RWPE2 (cell line): Measurements from ENCODE around the gene PRSS3.
"Not testable (repeated sequence)": the region's sequence is repeated elsewhere in the genome, so short reads cannot be mapped to it uniquely, and the experiment has no call there.

Experiments
- ATAC-seq: fragments of 200-7000 bp; cut with Tn5 transposase; 3 replicates; pipeline ENCODE4 v1.9.1; 2021; ENCODE audit warnings: low read depth
- DNase-seq: peaks from one replicate; pipeline ENCODE4 v3.0.0-alpha.2; 2020; ENCODE audit warnings: low spot score
- H3K27ac ChIP-seq: fragments of 450-650 bp; 2 replicates; pipeline ENCODE4 v1.5.1; 2017; ENCODE audit warnings: mild to moderate bottlenecking; ENCODE audit not compliant: poor library complexity, severe bottlenecking
- H3K27me3 ChIP-seq: fragments of 250-450 bp; sonication (Bioruptor Pico); 2 replicates; pipeline ENCODE4 v1.5.1; 2021; ENCODE audit warnings: mild to moderate bottlenecking, moderate library complexity; ENCODE audit not compliant: insufficient read depth, poor library complexity, severe bottlenecking
- H3K36me3 ChIP-seq: fragments of 250-450 bp; sonication (Bioruptor Pico); 2 replicates; pipeline ENCODE4 v1.5.1; 2020; ENCODE audit warnings: low read depth, mild to moderate bottlenecking, moderate library complexity
- H3K4me1 ChIP-seq: fragments of 250-450 bp; sonication (Bioruptor Pico); 2 replicates; pipeline ENCODE4 v1.5.1; 2021; ENCODE audit warnings: mild to moderate bottlenecking, moderate library complexity; ENCODE audit not compliant: insufficient read depth, poor library complexity, severe bottlenecking
- H3K4me3 ChIP-seq: fragments of 250-450 bp; sonication (Bioruptor Pico); 2 replicates; pipeline ENCODE4 v1.5.1; 2021; ENCODE audit warnings: mild to moderate bottlenecking, moderate library complexity; ENCODE audit not compliant: severe bottlenecking
- H3K9me3 ChIP-seq: fragments of 250-450 bp; sonication (Bioruptor Pico); 2 replicates; pipeline ENCODE4 v1.5.1; 2021; ENCODE audit warnings: mild to moderate bottlenecking, moderate library complexity; ENCODE audit not compliant: severe bottlenecking
- TF ChIP-seq, protein P1 (sequence below): fragments of 450-650 bp; IDR thresholded peaks from one replicate; pipeline ENCODE4 v1.5.1; 2017; ENCODE audit warnings: mild to moderate bottlenecking, moderate library complexity; ENCODE audit not compliant: poor library complexity, severe bottlenecking

The PRSS3 gene

DNA sequence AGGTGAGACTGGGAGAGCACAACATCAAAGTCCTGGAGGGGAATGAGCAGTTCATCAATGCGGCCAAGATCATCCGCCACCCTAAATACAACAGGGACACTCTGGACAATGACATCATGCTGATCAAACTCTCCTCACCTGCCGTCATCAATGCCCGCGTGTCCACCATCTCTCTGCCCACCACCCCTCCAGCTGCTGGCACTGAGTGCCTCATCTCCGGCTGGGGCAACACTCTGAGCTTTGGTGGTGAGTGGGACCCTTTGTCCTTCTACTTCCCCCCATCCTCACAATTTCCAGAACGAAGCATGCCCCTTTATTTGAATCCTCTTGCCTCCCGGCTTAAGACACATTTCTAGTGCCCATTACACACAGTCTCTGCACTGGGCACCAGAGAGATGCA, 2.5 kb downstream of the PRSS3 start:
- Histone ChIP-seq H3K36me3 (peaks cover 15% of the 10 kb centered on the region), H3K27ac (no peak overlapping the region), H3K4me3 (no peak overlapping the region), H3K9me3 (no peaks in the 10 kb centered on the region), H3K4me1 (peaks cover 4% of the 10 kb centered on the region), H3K27me3 (no peaks in the 10 kb centered on the region)
- DNase-seq: no peak
- TF ChIP-seq, protein P1, sequence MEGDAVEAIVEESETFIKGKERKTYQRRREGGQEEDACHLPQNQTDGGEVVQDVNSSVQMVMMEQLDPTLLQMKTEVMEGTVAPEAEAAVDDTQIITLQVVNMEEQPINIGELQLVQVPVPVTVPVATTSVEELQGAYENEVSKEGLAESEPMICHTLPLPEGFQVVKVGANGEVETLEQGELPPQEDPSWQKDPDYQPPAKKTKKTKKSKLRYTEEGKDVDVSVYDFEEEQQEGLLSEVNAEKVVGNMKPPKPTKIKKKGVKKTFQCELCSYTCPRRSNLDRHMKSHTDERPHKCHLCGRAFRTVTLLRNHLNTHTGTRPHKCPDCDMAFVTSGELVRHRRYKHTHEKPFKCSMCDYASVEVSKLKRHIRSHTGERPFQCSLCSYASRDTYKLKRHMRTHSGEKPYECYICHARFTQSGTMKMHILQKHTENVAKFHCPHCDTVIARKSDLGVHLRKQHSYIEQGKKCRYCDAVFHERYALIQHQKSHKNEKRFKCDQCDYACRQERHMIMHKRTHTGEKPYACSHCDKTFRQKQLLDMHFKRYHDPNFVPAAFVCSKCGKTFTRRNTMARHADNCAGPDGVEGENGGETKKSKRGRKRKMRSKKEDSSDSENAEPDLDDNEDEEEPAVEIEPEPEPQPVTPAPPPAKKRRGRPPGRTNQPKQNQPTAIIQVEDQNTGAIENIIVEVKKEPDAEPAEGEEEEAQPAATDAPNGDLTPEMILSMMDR: no peak
- ATAC-seq: no peak

GRCh38 chr9:33798545-33798944, 3.2 kb downstream of the PRSS3 start:
- H3K9me3 ChIP-seq: no peaks in the 10 kb centered on the region
- H3K36me3 ChIP-seq: peaks cover 14% of the 10 kb centered on the region
- DNase-seq: no peak
- no peak overlapping the region for H3K27ac ChIP-seq
- no peak overlapping the region for H3K4me3 ChIP-seq
- no peaks in the 10 kb centered on the region for H3K27me3 ChIP-seq
- no peak for ATAC-seq
- TF ChIP-seq, protein P1: no peak
- peaks cover 4% of the 10 kb centered on the region for H3K4me1 ChIP-seq

DNA sequence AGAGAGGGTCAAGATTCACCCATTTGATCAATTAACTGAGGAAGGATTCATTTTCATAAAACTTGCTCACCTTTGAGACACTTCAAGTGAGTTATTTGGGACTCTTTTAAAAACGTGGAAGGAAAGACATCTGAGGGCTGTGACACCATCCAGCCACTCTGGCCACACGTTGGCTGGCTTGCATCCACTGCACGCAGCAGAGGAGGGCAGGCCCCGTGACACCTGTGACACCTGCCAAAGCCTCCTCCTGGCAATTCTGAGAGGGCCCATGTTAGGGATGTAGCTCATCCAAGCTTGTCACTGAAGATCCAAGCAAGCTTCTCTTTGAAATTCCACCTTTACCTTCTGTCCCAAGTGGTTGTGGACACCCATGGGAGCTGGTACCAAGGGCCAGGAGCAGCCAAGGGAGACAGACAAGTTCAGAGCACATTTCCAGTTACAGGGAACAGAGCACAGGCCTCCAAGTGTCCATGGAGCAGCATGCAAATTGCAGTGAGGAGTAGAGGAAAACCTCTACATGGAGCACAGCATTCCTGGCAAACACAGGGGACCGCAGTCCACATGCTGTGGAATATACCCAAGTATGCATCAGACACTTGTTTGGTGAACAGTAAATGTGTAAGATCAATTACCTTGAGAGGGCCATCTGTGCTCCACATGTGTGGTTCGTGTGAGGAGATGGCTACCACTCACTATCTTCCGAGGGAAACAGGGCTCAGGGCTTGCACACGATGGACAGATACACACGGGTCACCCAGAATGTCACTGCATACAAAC, 4.8 kb downstream of the PRSS3 start:
- peaks cover 14% of the 10 kb centered on the region for H3K36me3 ChIP-seq
- no peaks in the 10 kb centered on the region for H3K27me3 ChIP-seq
- no peaks in the 10 kb centered on the region for H3K9me3 ChIP-seq
- ATAC-seq (no peak), DNase-seq (no peak)
- no peak overlapping the region for H3K4me3 ChIP-seq
- TF ChIP-seq, protein P1: no peak
- H3K4me1 ChIP-seq: peaks cover under 1% of the 10 kb centered on the region
- peak overlapping the region; percentile 17 for H3K27ac ChIP-seq

DNA sequence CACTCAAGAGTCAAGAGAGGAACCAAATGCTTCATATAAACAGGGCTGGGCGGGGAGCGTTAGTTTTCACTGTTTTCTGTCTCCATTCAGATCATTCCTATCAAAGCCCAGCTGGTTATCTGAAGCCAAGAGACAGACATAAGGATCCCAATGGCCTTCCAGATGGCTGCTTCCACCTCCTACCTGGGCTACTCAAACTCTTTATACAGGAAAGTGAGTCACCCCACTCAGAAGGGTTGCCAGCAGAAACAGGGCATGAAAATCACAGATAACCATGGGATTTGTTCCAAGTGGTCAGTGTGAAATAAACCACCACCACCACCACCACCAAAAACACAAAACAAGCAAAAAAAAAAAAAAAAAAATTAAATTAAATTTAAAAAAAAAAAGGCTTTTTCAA, 5.5 kb downstream of the PRSS3 start:
- Histone ChIP-seq H3K27ac (peak overlapping the region; percentile 17), H3K4me1 (no peaks in the 10 kb centered on the region), H3K36me3 (peaks cover 14% of the 10 kb centered on the region), H3K27me3 (no peaks in the 10 kb centered on the region), H3K9me3 (no peaks in the 10 kb centered on the region), H3K4me3 (no peak overlapping the region)
- ATAC-seq: peak; percentile 59
- no peak for DNase-seq
- TF ChIP-seq, protein P1: no peak

DNA sequence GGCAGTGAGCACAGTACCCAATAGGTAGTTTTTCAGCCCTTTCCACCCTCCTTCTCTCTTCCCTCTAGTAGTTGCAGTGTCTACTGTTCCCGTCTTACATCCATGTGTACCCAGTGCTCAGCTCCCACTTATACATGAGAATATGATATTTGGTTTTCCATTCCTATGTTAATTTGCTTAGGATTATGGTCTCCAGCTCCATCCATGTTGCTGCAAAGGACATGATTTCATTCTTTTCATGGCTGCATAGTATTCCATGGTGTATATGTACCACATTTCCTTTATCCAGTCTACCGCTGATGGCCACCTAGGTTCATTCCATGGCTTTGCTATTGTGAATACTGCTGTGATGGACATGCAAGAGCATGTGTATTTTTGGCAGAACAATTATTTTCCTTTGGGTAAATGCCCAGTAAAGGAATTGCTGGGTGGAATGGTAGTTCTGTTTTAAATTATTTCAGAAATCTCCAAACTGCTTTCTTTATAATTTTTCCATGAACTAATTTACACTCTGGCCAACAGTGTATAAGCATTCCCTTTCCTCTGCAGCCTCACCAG, 6.7 kb downstream of the PRSS3 start:
- not testable (repeated sequence) for H3K36me3 ChIP-seq, H3K9me3 ChIP-seq, H3K4me1 ChIP-seq, DNase-seq, ATAC-seq, H3K27me3 ChIP-seq, H3K4me3 ChIP-seq, H3K27ac ChIP-seq

DNA sequence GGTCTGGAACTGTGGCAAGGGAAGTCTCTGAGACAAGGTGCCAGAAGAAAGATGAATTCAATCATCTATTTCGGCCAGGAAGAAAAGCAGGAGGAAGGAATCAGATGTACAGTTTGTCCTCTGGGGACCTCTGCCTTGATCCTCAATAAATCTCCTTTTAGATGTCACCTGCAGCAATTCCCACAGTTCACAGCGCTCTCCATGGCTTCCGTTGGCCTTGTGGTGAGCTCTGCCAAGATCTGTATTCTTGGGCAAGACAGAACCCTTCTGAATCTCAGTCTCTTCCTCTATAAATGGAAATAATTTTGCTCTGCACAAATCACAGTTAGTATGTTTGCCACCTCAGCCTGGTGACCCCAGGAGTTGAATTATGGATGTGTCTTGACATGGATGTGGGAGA, 8.8 kb downstream of the PRSS3 start:
- not testable (repeated sequence) for ATAC-seq, H3K27ac ChIP-seq, H3K4me1 ChIP-seq, DNase-seq, H3K9me3 ChIP-seq, H3K4me3 ChIP-seq, H3K36me3 ChIP-seq, H3K27me3 ChIP-seq

DNA sequence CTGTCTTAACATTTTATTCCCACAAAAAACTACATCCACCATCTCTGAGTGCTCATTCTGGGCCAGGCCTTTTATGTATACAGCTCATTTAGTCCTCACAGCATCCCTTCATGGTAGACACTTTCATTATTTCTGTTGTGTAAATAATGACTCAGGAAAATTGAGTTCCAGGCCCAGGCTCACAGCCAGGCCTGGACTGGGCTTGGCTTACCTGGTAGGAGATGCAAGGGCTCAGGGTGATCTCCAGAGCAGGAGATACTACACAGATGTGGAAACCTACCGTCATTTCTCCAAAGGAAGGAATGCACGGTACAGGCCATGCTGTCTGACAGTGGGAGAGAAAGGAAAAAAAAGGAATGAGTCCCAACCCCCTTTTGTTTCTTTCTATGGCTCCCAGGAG, 11.8 kb downstream of the PRSS3 start:
- not testable (repeated sequence) for H3K27me3 ChIP-seq, H3K4me1 ChIP-seq, DNase-seq, H3K4me3 ChIP-seq, H3K9me3 ChIP-seq, H3K36me3 ChIP-seq
- peak overlapping the region; percentile 34 for H3K27ac ChIP-seq
- peak; percentile 92 for ATAC-seq

DNA sequence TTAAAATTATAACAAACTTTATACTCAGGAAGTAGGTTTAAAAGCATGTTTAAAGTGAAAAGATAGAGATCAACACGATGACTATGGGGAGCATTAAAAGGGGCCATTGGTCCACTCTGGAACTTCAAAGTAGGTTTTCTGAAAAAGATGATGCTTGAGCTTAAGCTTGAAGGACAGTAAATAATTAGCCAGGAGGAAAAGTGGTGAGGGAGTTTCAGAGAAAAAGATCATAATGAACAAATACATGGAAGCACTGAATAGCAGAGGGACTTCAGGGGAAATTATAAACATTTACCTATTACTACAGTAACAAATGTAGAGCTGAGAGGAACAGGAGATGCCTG, 13.6 kb downstream of the PRSS3 start:
- DNase-seq, H3K4me1 ChIP-seq, H3K36me3 ChIP-seq, ATAC-seq, H3K27me3 ChIP-seq, H3K27ac ChIP-seq, H3K4me3 ChIP-seq, H3K9me3 ChIP-seq: not testable (repeated sequence)
